Measurements from ENCODE around the gene ZNF491.
"Not testable (repeated sequence)": the region's sequence is repeated elsewhere in the genome, so short reads cannot be mapped to it uniquely, and the experiment has no call there.

Gene ZNF491

DNA sequence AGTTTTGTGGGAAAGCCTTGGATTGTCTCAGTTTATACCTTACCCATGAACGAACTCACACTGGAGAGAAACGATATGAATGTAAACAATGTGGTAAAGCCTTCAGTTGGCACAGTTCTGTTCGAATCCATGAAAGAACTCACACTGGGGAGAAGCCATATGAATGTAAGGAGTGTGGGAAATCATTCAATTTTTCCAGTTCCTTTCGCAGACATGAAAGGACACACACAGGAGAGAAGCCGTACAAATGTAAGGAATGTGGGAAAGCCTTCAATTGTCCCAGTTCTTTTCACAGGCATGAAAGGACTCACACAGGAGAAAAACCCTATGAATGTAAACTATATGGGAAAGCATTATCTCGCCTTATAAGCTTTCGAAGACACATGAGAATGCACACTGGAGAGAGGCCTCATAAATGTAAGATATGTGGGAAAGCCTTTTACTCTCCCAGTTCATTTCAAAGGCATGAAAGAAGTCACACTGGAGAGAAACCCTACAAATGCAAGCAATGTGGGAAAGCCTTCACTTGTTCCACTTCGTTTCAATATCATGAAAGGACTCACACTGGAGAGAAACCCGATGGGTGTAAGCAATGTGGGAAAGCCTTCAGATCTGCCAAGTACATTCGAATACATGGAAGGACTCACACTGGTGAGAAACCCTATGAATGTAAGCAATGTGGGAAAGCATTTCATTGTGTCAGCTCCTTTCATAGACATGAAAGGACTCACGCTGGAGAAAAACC, 8.2 kb downstream of the ZNF491 start:
- DNase-seq (ENCODE audit: low read depth) = no peak

DNA sequence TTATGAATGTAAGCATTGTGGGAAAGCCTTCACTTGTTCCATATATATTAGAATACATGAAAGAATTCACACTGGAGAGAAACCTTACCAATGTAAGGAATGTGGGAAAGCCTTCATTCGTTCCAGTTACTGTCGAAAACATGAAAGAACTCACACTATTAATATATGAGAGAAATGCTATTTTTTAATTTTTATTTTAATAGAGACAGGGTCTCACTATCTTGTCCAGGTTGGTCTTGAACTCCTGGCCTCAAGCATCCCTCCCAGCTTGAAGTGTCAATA, 8.7 kb downstream of the ZNF491 start:
- DNase-seq (ENCODE audit: low read depth) = no peak

DNA sequence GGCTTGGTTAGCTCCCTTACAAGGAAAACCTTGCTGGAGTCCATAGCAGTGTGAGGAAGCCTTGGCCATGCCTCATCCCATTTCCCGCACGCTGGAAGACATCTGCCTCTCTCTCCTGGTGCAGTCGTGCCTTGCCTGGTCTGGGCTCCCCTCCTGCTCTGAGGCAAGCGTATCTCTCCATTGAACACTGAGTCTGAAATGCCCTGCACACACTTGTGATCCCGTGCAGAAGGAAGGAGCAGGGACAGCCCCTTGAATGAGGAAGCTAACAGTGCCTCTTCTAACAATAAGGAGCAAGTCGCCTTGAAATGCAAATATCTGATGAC, 15.3 kb downstream of the ZNF491 start:
- no peak for DNase-seq (ENCODE audit: low read depth)

DNA sequence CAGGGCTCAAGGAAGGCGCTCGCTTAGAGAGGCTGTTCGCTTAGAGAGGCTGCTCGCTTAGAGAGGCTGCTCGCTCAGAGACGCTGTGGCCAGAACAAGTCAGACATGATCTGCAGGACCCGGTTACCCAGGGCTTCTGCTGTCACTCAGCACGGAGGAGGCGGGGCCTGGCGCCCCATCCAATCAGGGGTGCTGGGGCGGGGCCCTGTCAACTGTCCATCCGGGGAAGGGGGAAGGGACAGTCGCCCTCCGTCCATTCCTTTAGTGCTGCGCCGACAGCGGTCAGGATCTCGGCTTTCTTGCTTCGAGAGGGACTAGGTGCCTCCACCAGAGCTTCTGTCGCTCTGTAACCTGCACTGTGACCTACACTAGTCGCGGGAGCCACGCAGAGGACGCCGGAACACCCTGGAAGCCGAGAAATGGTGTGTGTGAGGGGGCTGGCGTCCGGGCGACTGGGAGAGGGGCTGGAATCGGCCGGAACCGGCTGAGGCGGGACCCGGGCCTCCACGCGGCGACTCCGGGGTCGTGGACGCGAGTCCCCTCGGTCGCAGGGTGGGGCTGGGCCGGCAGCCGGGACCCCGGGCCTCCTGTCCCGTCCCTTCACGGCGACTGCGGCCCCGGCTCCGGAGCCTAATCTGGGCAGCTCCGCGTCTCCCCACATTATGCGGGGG, 15.8 kb downstream of the ZNF491 start, which contains the start of gene ZNF440:
ZNF440 (plus strand) TSS at position 245 of the 671 bp plus-strand sequence; CDS start at position 420, 175 bp downstream.
- DNase-seq (ENCODE audit: low read depth) = peak; percentile 95

DNA sequence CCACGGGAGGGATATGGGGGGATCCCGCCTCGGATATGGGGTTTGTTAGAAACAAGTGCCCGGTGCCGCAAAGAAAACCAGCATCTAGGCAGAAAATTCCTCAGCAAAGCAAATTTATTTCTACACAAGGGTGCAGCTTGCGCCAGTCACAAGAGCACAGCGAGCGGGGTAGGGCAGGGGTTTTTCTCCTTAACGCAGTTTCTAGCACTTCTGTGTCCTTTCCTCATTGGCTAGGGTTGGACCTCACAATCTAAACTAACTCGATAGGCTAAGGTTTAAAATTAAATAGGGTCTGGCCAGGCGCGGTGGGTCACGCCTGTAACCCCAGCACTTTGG, 16.3 kb downstream of the ZNF491 start:
- DNase-seq (ENCODE audit: low read depth) = peak; percentile 39

DNA sequence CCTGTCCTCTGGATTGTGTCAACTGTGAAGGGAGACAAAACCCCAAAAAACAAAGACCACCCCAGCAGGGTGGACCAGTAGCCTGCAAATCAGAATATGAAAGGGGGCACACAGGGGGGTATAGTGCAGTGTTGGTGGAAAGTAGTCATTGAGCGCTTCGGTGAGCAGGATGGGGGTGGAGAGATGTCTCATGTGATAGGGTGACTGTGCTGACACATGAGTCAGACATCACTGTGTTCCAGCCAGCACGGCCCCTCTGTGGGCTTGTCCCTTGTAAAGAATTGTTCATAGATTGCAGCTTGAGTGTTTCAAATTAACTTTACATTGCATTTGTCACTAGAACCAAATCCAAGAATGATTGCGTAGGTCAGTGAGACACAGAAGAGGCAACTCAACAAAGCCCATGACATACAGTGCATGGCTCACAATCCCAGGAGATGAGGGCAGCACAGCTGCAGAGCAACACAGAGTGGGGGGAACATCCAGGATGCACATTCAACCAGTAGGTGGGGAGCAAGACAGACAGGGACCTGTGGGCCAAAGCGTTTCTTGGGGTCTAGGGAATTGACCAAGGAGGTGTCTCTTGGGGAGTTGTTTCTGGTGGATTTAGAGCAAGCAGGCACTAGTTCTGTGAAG, 23.3 kb downstream of the ZNF491 start:
- peak; percentile 46 for DNase-seq (ENCODE audit: low read depth)

DNA sequence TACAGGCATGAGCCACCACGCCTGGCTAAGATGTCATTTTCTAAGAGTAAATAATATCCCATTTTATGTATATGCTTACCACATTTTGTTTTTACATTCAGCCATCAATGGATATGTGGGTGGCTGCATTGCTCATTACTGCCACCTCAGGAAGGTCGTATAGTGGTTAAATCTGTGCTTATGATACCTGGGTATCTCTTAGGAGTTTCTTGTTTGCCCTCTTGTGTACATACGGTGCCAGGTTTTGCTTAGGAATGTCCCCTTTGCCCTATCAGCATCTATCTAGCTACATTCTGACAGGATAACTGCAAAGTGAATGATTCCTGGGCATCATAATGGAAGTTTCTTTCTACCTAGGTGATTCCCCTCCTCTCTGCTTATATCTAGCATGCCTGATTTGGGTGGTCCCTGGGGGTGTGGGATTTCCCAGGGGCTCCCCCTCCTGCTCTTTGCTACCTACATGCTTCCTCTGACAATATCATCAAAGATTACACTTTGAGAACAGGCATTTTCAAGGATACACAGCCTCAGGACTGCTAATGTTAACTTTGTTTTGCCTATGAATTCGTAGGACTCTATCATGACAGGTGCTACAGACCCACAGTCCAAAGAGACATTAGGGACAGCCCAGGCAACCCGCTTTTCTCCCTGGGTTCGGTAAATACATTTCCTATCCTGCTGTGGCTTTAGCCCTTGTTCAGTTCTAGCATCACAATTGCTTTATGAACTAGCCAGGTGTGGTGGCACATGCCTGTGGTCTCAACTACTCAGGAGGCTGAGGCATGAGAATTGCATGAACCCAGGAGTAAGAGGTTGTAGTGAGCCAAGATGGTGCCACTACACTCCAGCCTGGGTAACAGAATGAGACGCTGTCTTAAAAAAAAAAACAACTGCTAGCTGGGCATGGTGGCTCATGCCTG, 30.9 kb downstream of the ZNF491 start:
- DNase-seq (ENCODE audit: low read depth) = not testable (repeated sequence)

DNA sequence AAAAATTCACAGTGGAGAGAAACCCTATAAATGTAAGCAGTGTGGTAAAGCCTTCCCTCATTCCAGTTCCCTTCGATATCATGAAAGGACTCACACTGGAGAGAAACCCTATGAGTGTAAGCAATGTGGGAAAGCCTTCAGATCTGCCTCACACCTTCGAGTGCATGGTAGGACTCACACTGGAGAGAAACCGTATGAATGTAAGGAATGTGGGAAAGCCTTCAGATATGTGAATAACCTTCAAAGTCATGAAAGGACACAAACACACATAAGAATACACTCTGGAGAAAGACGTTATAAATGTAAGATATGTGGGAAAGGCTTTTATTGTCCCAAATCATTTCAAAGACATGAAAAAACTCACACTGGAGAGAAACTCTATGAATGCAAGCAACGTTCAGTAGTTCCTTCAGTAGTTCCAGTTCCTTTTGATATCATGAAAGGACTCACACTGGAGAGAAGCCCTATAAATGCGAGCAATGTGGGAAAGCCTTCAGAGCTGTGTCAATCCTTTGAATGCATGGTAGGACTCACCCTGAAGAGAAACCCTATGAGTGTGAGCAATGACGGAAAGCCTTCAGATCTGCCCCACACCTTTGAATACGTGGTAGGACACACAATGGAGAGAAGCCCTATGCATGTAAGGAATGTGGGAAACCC, 34.1 kb downstream of the ZNF491 start:
- DNase-seq (ENCODE audit: low read depth) = no peak

DNA sequence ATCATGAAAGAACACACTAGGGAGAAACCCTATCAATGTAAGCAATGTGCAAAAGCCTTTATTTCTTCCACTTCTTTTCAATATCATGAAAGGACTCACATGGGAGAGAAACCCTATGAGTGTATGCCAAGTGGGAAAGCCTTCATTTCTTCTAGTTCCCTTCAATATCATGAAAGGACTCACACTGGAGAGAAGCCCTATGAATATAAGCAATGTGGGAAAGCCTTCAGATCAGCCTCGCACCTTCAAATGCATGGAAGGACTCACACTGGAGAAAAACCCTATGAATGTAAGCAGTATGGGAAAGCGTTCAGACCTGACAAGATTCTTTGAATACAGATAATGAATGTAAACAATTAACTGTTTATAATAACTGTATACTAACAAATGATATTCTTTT, 35.2 kb downstream of the ZNF491 start:
- DNase-seq (ENCODE audit: low read depth) = no peak

DNA sequence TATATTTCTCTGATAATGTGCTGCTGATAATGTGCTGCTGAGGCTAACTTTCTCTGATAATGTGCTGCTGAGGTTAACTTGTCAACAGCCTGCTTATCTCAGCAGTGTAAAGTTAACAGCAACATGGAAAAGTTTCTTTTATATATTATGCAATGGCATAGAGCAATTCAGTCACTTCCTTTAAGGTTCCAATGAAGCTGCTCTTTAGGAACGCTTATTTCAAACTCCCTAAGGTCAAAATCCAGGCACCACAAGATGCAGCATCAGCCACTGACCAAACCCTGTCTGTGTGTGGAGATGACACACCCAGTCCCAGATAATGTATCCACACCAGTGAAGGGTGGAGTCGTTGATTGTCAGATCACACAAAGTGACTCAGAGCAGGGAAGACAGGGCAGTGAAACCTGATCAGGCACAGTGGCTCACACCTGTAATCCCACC, 37.3 kb downstream of the ZNF491 start:
- not testable (repeated sequence) for DNase-seq (ENCODE audit: low read depth)

DNA sequence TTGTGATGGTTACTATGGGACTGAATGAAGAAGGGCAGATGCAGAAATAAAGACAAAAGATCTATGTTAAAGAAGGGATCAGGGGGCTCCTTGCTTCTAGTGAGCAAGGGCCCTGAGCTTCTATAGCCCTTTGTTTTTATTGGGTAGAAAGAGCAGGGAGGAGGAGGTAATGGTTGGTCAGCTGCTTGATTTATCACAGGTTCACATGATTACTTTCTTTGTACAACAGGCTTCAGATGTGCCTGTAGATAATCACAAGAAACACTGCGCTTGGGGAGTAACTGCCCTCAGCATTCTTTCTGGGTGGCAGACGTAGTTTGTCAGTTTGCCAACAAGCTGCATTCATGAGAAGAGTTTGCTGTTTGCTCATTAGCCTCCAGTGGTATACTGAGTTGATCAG, 45.4 kb downstream of the ZNF491 start:
- no peak for DNase-seq (ENCODE audit: low read depth)

DNA sequence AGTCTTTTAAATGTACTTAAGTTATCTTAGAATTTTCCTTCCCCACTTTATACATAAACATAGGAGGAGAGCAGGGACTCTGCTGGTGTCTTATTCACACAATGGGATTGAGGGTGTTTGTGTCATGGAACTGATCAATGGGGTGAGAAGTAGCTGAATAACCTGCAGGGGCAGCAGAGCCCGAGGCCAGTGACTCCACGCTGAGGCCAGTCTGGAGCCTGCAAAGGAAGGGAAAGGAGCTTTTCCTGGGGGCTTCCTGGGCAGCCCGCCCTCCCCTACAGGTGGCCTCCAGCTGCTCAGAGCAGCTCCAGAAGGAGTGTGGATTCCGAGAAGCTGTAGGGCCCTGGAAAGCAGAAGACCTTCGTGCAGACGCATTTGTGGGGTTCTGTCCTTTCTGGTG, 49.3 kb downstream of the ZNF491 start:
- peak; percentile 14 for DNase-seq (ENCODE audit: low read depth)

DNA sequence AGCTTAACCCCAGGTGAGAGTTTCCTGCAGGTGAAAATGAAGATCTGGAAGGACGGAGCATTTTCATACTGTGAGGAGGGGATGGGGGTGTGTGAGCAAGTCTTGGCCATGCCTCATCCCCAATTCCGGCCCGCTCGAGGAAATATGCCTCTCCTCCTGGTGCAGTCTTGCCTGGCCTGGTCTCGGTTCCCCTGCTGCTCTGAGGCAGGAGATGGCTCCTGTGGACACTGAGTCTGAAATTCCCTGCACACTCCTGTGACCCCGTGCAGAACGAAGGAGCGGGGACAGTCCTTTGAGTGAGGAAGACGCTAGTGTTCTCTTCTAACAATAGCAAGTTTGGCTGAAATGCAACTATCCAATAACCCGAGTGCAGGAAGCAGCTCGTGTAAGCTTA, 49.9 kb downstream of the ZNF491 start:
- no peak for DNase-seq (ENCODE audit: low read depth)

DNA sequence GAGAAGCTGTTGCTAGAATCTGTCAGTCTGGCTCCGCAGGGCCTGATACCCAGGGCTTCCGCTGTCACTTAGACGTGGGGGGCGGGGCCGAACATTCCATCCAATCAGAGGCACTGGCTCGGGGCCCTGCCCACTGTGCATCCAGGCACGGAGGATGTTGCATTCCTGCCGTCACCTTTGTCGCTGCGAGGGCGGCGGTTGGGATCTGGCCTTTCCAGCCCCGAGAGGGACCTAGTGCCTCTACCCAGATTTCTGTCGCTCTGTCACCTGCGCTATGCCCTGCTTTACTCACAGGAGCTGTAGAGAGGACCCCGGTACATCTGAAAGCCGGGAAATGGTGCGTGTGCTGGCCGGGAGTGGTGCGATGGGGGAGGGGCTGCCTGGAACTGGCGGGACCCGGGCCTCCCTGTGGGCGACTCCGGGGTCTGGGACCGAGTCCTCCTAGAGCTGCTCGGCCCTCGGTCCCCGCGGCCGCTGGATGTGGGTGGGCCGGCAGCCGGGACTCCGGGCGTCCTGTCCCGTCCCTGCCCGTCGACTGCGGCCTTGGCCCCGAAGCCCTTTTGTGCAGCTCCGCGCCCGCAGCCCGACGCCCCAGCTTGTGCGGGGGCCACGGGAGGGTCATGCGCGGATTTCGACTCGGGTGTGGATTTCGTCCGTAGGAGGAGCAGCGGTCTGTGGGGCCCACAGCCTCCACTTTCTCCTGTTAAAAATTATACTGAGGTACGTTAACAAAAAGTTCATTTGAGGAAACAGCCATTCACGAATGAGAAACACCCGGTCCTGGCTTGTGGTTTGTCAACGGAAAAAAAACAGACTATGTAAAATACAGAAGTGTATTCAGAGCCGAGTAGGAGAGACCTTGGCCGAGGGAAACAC, 50.5 kb downstream of the ZNF491 start, which contains the start of gene ZNF439:
ZNF439 (plus strand) TSS at position 133 of the 876 bp plus-strand sequence; CDS start at position 275, 142 bp downstream.
- peak; percentile 81 for DNase-seq (ENCODE audit: low read depth)

DNA sequence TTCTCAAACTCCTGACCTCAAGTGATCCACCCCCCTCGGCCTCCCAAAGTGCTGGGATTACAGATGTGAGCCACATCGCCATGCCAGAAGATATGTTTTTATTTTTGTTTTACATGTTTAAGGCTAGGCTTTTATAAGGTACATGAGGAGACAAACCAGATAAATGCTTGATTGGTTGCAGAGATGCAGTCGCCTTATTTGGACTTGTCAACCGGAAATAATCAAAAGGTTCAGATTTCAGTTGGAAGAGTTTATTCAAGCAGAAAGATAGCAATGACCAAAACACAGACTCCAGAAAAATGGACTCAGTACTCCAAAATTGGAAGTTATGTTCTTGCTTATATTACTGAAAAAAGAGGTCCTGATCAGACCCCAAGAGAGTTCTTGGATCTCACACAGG, 52.0 kb downstream of the ZNF491 start:
- DNase-seq (ENCODE audit: low read depth) = not testable (repeated sequence)

DNA sequence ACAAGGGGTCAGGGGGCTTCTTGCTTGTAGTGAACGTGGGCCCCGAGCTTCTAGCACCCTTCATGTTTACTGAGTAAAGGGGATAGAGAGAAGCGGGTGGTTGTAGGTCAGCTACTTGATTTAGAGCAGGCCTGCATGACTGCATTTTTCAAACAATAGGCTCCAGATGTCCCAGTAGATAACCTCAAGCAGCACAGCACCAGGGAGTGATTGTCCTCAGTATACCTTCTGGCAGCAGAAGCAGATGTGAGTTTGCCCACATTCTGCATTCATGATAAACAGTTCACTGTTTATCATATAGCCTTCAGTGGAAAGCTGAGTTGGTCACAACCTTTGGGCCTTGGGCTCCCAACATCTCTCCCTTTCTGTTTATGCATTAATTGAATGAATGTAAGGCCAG, 55.0 kb downstream of the ZNF491 start:
- DNase-seq (ENCODE audit: low read depth) = no peak

DNA sequence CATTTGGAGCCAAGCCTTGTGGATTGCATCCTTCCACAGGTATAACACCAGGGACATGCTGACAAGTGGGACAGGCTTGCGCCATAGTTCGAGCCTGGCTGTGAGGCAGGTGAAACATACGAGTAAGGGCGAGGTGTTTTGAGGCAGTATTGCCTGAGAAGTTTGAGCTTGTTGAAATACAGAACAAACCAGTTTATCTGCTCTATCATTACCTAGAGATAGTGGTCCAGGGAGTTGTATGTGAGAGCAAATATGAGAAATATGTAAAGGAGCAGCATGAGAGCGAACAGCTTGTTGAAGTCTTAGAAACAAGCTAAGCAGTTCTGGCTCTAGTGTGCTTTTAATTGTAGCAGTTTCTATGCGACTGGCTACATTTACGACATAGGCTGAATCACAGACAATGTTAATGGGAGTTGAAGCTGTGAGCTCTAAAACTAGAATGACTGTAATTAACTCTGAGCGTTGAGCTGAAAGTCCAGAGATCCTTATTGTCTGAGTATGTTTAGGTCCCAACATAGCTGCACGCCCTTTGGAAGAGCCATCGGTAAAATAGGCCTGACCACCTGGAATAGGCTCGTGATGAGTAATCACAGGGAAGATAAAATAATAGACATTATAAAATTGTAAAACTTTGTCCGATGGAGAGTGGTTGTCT, 58.4 kb downstream of the ZNF491 start:
- no peak for DNase-seq (ENCODE audit: low read depth)

All from ELR (cell line).